Prostate gland (tissue), 2 donors: ENCODE data around the gene E2F1.

ENCODE experiments used
- POLR2AphosphoS5 ChIP-seq: sonication (generic); formaldehyde crosslinking; IDR thresholded peaks from one replicate; pipeline ENCODE4 v1.6.1; 2017; ENCODE audit warnings: antibody characterized with exemption
- TF ChIP-seq, protein P1 (sequence below), 4 experiments: fragments of 200-600 bp in 2 of 4; fragments of 450-650 bp in 2 of 4; sonication (generic) in 2 of 4; IDR thresholded peaks; 1 replicate in 3 of 4; 2 replicates in 1 of 4; pipeline ENCODE4 v1.5.1; 2016 to 2019; ENCODE audit warnings: antibody characterized with exemption in 4 of 4, mild to moderate bottlenecking in 2 of 4, moderate library complexity in 2 of 4

DNA sequence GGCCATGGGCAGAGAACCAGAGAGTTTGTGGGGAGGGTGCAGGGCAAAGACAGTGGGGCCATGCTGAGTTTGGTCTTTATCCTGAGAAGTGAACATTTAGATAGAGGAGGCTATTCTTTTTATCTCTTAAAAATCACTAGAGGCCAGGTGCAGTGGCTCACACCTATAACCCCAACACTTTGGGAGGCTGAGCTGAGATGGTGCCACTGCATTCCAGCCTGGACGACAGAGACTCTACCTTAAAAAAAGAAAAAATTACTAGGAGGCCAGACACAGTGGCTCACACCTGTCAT, 25.2 kb upstream of the E2F1 start:
- TF ChIP-seq, protein P1, sequence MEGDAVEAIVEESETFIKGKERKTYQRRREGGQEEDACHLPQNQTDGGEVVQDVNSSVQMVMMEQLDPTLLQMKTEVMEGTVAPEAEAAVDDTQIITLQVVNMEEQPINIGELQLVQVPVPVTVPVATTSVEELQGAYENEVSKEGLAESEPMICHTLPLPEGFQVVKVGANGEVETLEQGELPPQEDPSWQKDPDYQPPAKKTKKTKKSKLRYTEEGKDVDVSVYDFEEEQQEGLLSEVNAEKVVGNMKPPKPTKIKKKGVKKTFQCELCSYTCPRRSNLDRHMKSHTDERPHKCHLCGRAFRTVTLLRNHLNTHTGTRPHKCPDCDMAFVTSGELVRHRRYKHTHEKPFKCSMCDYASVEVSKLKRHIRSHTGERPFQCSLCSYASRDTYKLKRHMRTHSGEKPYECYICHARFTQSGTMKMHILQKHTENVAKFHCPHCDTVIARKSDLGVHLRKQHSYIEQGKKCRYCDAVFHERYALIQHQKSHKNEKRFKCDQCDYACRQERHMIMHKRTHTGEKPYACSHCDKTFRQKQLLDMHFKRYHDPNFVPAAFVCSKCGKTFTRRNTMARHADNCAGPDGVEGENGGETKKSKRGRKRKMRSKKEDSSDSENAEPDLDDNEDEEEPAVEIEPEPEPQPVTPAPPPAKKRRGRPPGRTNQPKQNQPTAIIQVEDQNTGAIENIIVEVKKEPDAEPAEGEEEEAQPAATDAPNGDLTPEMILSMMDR (IDR thresholded peaks at IDR 0.05), result no peak
- TF ChIP-seq POLR2AphosphoS5, result no peak
